ENCODE data around the gene C1D. TPM values are rescaled to one million over a fixed set of nuclear protein-coding genes. Genes with fewer than 3 reads are reported as not detected.

Gene C1D, protein sequence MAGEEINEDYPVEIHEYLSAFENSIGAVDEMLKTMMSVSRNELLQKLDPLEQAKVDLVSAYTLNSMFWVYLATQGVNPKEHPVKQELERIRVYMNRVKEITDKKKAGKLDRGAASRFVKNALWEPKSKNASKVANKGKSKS
- polyA plus RNA-seq (ENCODE audit: insufficient read length in 12 of 12): 1,000 to 10,000 TPM in 1 of 12 donors, 10 to 100 TPM in 11; 28.4 to 1,687 (median 35.1) TPM
- long read RNA-seq, donor 1, transcript C1D-201 (5 exons, 2,233 nt): minor isoform, 13 of 68 reads
- long read RNA-seq, donor 1, transcript C1D-204 (5 exons, 736 nt): major isoform, 32 of 68 reads
- long read RNA-seq, donor 1, partial matches to known transcripts: 13 of 68 reads
- long read RNA-seq, donor 1, other reads (novel, unspliced or antisense): 10 of 68 reads
- long read RNA-seq, donor 2, transcript C1D-204 (5 exons, 736 nt): major isoform, 18 of 59 reads
- long read RNA-seq, donor 2, transcript C1D-201 (5 exons, 2,233 nt): minor isoform, 15 of 59 reads
- long read RNA-seq, donor 2, partial matches to known transcripts: 12 of 59 reads
- long read RNA-seq, donor 2, other reads (novel, unspliced or antisense): 13 of 59 reads
- long read RNA-seq, donor 3, transcript C1D-204 (5 exons, 736 nt): major isoform, 7 of 17 reads
- long read RNA-seq, donor 3, partial matches to known transcripts: 6 of 17 reads
- long read RNA-seq, donor 3, other reads (novel, unspliced or antisense): 0 of 17 reads
- long read RNA-seq, donor 4, transcript C1D-204 (5 exons, 736 nt): major isoform, 9 of 22 reads
- long read RNA-seq, donor 4, partial matches to known transcripts: 9 of 22 reads
- long read RNA-seq, donor 4, other reads (novel, unspliced or antisense): 0 of 22 reads
- long read RNA-seq, donor 5, transcript C1D-204 (5 exons, 736 nt): major isoform, 21 of 39 reads
- long read RNA-seq, donor 5, transcript C1D-201 (5 exons, 2,233 nt): minor isoform, 13 of 39 reads
- long read RNA-seq, donor 5, partial matches to known transcripts: 5 of 39 reads
- long read RNA-seq, donor 5, other reads (novel, unspliced or antisense): 0 of 39 reads
- long read RNA-seq, donor 6, transcript C1D-201 (5 exons, 2,233 nt): major isoform, 7 of 22 reads
- long read RNA-seq, donor 6, transcript C1D-204 (5 exons, 736 nt): major isoform, 7 of 22 reads
- long read RNA-seq, donor 6, partial matches to known transcripts: 8 of 22 reads
- long read RNA-seq, donor 6, other reads (novel, unspliced or antisense): 0 of 22 reads
- long read RNA-seq, donor 7, transcript C1D-204 (5 exons, 736 nt): major isoform, 7 of 11 reads
- long read RNA-seq, donor 7, partial matches to known transcripts: 0 of 11 reads
- long read RNA-seq, donor 7, other reads (novel, unspliced or antisense): 0 of 11 reads
- long read RNA-seq, donor 8, transcript C1D-204 (5 exons, 736 nt): major isoform, 18 of 58 reads
- long read RNA-seq, donor 8, transcript C1D-201 (5 exons, 2,233 nt): minor isoform, 17 of 58 reads
- long read RNA-seq, donor 8, partial matches to known transcripts: 12 of 58 reads
- long read RNA-seq, donor 8, other reads (novel, unspliced or antisense): 11 of 58 reads
- long read RNA-seq, donor 9, transcript C1D-204 (5 exons, 736 nt): major isoform, 18 of 30 reads
- long read RNA-seq, donor 9, transcript C1D-201 (5 exons, 2,233 nt): minor isoform, 7 of 30 reads
- long read RNA-seq, donor 9, partial matches to known transcripts: 0 of 30 reads
- long read RNA-seq, donor 9, other reads (novel, unspliced or antisense): 5 of 30 reads
- long read RNA-seq, donor 10, transcript C1D-201 (5 exons, 2,233 nt): minor isoform, 6 of 21 reads
- long read RNA-seq, donor 10, transcript C1D-204 (5 exons, 736 nt): major isoform, 10 of 21 reads
- long read RNA-seq, donor 10, partial matches to known transcripts: 5 of 21 reads
- long read RNA-seq, donor 10, other reads (novel, unspliced or antisense): 0 of 21 reads
- long read RNA-seq, donor 11, transcript C1D-204 (5 exons, 736 nt): major isoform, 22 of 56 reads
- long read RNA-seq, donor 11, transcript C1D-201 (5 exons, 2,233 nt): minor isoform, 11 of 56 reads
- long read RNA-seq, donor 11, partial matches to known transcripts: 11 of 56 reads
- long read RNA-seq, donor 11, other reads (novel, unspliced or antisense): 10 of 56 reads

DNA sequence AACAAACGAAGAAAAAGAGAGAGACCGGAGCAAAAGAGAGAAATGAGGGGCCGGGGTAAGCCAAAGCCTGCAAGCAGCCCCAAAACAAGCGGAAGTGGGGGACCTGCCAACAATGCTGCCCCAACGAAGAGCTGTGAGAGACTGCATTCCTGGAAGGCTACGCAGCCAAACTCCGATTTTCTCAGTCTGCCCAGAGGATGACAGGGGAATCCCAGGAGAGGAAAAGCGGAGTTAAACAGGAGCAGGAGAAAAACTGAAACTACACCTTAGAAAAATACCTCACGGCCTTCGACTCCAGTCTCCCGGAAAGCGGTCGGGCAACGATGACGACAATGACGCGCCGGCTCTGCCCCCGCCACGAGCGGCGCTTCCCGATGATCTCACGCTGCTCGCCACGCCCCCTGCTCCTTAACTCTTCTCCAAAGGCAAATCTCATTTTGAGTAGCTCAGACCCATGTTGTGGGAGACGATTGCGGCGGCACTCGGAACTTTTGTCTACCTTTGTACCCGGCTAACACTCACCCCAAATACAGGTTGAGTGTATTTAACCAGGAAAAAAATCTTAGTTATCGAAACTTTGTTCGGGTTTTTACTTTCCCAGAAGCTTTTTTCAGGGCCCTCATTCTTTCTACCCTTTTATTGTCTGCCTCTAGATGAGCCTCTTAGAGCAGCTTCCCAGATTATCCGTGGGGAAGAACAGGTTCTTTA lies at the start of gene C1D:
Gene C1D, minus strand, starts transcription at position 325 of the 708 bp plus-strand sequence. CDS start 15,694 bp downstream, outside the sequence.
- peak; percentile 97 for DNase-seq

- no peak for DNase-seq
Measured at GRCh38 chr2:68110102-68110501, 47.3 kb upstream of the C1D start.

DNA sequence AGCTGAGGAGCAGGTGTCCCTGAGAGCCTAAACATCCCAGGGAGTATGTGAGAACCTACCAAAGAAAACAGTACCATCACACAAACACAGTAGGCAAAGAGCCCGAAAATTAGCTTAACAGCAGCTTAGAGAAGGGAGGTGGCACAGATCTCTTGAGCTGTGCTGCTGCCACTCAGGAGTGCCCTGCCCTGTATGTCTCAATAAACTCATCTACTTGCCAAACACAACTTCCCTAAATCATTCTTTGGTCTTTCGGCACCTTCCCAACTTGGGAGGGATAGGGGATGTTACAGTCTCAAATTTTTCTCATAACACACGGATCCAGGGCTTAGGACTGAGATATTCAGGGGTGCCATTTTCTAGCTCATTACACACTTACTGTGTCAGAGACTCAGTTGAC lies 45.3 kb upstream of the C1D start:
- DNase-seq: no peak

DNA sequence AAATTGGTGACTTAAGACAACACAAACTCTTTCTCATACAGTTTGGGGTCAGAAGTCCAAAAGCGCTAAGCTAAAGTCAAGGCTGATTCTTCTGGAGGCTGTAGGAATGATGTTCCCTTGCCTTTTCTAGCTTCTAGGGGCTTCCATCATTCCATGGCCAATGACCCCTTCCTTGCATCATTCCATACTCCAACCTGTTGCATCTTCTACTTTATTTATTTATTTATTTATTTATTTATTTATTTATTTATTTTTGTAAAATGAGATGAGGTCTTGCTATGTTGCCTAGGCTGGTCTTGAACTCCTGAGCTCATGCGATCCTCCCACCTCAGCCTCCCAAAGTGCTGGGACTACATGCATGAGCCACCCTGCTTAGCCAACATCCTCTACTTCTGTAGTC lies 44.7 kb upstream of the C1D start:
- no peak for DNase-seq

GRCh38 chr2:68104111-68104835 lies 41.5 kb upstream of the C1D start:
- DNase-seq: no peak

DNA sequence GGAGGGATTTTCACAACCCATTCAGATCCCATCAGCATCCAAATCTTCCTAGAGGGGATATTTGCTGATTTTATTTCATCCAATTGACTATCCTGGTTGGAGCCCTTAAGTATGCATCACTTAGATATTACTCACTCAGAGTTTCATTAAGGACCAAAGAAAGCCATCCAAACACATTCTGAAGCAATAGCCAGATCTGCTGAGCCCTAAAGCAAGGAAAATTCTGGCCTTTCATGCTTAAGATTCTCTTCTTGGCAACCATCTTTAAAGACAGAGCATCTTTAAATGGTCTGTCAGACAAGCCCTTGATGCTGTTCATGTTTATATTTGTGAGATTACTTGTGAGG lies 40.9 kb upstream of the C1D start:
- DNase-seq: no peak

DNA sequence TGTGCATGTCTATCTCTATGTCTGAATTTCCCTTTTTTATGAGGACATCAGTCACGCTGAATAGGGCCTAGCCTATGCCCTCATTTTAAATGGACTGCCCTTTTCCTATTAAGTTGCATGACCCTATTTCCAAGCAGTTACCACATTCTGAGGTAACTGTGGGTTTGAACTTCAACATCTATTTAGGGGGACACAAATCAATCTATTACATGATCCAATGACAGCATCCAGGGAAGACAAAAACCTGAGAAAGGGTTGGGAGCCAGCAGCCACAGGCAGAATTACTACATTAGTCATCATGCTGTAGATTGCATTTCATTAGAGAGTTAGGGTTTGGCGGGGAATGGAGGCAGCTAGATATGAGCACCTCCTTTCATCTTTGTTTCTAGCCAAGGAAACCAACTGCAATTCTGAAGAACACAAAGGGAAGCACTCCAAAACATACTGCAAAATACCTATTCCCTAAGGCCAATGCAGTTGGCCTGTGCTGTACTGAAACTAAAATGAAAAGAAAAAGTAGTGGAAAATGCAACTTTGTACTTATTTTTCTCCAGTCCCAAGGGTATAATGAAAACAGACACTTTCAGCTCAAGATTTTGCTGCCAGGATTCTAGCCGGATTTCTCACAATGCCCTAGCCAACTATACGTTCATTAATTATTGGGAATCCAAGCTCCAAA lies 40.4 kb upstream of the C1D start:
- peak; percentile 69 for DNase-seq

DNA sequence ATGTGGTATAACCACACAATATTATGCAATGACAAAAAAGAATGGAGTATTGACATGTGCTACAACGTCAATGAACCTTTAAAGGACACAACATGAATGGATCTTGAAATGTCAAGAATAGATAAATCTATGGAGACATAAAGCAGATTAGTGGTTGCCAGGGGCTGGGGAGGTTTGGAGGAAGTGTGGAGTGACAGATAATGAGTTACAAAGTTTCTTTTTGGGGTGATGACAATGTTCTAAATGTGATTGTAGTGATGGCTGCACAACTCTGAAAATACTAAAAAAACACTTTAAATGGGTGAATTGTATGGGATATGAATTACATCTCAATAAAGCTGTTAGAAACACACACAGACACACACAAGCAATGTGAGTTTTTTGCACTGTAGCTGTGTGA lies 37.4 kb upstream of the C1D start:
- no peak for DNase-seq

- no peak for DNase-seq
Measured at GRCh38 chr2:68099260-68099659, 36.5 kb upstream of the C1D start.

DNA sequence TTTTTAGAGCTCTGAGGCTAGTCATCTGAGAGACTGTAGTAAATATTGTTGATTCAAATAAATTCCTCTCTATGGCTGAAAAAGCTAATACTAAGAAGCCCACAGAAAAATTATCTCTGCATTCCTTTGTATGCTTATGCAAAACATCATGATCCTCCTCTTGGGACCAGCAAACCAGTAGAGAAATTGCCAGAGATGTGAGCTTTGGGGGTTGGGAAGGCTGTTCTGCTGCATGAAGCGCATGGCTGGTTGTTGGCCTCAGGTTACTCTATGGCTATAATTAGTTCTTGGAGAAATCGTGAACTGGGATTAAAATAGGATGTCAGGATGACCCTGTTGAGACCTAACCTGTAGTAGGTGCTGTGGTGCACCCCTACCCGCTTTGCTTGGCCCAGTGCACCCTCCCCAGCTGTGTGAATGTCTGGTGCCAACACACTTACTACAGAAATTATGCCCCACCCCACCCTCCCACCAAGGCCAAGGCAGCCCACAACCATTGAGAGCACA lies 35.5 kb upstream of the C1D start:
- no peak for DNase-seq

- DNase-seq: no peak
Measured at GRCh38 chr2:68094111-68094510, 31.3 kb upstream of the C1D start.

DNA sequence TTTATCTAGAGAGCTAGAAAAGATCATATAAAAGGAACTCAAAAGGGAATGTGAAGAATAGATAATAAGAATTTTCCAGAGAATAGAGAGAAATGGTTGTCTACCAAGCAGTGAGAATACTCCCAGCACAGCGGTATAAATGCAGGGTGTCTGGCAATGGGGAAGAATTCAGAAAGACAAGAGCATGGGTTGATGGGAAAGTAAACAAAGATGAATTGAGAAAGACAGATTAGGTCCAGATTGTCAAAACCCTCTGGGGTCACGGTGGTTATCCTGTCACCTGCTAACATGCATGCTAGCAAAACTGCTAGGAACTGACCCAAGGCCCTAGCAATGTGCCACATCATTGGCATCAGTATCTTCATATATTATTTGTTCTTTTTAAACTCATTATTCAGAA lies 30.8 kb upstream of the C1D start:
- DNase-seq: no peak

GRCh38 chr2:68091439-68092034 lies 28.7 kb upstream of the C1D start:
- DNase-seq: no peak

GRCh38 chr2:68089961-68090360 lies 27.2 kb upstream of the C1D start:
- no peak for DNase-seq

GRCh38 chr2:68088940-68089339 lies 26.1 kb upstream of the C1D start:
- DNase-seq: no peak

- no peak for DNase-seq
Measured at GRCh38 chr2:68086166-68086565, 23.4 kb upstream of the C1D start.

- DNase-seq: no peak
Measured at GRCh38 chr2:68083346-68083745, 20.5 kb upstream of the C1D start.

DNA sequence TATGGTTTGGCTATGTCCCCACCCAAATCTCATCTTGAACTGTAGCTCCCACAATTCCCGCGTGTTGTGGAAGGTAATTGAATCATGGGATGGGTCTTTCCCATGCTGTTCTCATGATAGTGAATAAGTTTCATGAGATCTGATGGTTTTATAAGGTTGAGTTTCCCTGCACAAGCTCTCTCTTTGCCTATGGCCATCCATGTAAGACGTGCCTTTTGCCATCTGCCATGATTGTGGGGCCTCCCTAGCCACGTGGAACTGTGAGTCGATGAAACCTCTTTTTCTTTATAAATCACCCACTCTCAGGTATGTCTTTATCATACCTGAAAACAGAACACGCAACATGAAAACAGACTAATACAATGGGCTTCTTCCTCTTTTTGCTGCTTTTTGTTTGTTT lies 11.2 kb upstream of the C1D start:
- no peak for DNase-seq
